H1 (cell line): ENCODE measurements around the gene PLEKHG1. TPM values are rescaled to one million over a fixed set of nuclear protein-coding genes. Genes with fewer than 3 reads are reported as not detected.

Source experiments
- polyA plus RNA-seq, 7 experiments: library from polyadenylated mRNA; depleted of rRNA in 3 of 7; stranded (reverse) in 5 of 7; unstranded in 2 of 7; fragments of >200 nt in 5 of 7; fragments of 200-250 nt in 2 of 7; gene quantifications; 1 replicate in 5 of 7; 2 replicates in 1 of 7; 4 replicates in 1 of 7; pipeline versions ENCODE4 v1.2.1 to v1.2.3, GENCODE V29; 2011 to 2013; ENCODE audit warnings: missing spikeins in 2 of 7, mixed read lengths in 2 of 7
- total RNA-seq: library from RNA; stranded (reverse); fragmentation: NEBNext Ultra II Directional; extraction: Animal tissue kit (Norgen Biotek cat#: 25700); gene quantifications from 2 replicates; pipeline ENCODE4 v1.2.1, GENCODE V29; 2021

Gene PLEKHG1
- total and polyA plus RNA-seq, 2 of the 8 experiments (the other 6 are each of a cell fraction or from before 2014, with no cell fraction given): 0.94 to 2.2 TPM

Other genes starting within 250 kb of the PLEKHG1 start
- gene IYD, start 230.9 kb upstream of the PLEKHG1 start, total RNA-seq: not detected in 2 replicates
- not detected in 2 replicates for gene IYD, start 230.9 kb upstream of the PLEKHG1 start, polyA plus RNA-seq (2011; rRNA removed)